ENCODE data around the gene DSTYK.
"Not testable (repeated sequence)": the region's sequence is repeated elsewhere in the genome, so short reads cannot be mapped to it uniquely, and the experiment has no call there.

DSTYK gene

GRCh38 chr1:205211839-205212536, 486 bp upstream of the DSTYK start:
- no peak for DNase-seq

- peak; percentile 61 for DNase-seq
Observed at GRCh38 chr1:205210756-205211168, 740 bp downstream of the DSTYK start.

GRCh38 chr1:205208811-205209210, 2.7 kb downstream of the DSTYK start:
- DNase-seq, result no peak

GRCh38 chr1:205205055-205205454, 6.4 kb downstream of the DSTYK start:
- DNase-seq, result no peak

GRCh38 chr1:205204552-205204951, 7.0 kb downstream of the DSTYK start:
- no peak for DNase-seq

- DNase-seq, result no peak
Observed at GRCh38 chr1:205199931-205200299, 11.6 kb downstream of the DSTYK start.

GRCh38 chr1:205199090-205199930, 12.2 kb downstream of the DSTYK start:
- DNase-seq, result no peak

GRCh38 chr1:205192287-205192686, 19.2 kb downstream of the DSTYK start:
- peak; percentile 23 for DNase-seq

- DNase-seq, result peak; percentile 89
Observed at GRCh38 chr1:205191622-205192021, 19.9 kb downstream of the DSTYK start.

GRCh38 chr1:205190845-205191577, 20.5 kb downstream of the DSTYK start:
- DNase-seq, result peak; percentile 58

- DNase-seq, result no peak
Observed at GRCh38 chr1:205189131-205189530, 22.4 kb downstream of the DSTYK start.

- no peak for DNase-seq
Observed at GRCh38 chr1:205188596-205188995, 22.9 kb downstream of the DSTYK start.

GRCh38 chr1:205188098-205188497, 23.4 kb downstream of the DSTYK start:
- DNase-seq, result no peak

- no peak for DNase-seq
Observed at GRCh38 chr1:205187420-205187819, 24.1 kb downstream of the DSTYK start.

GRCh38 chr1:205186191-205186590, 25.3 kb downstream of the DSTYK start:
- no peak for DNase-seq

GRCh38 chr1:205183676-205184335, 27.7 kb downstream of the DSTYK start:
- DNase-seq, result no peak

- DNase-seq, result no peak
Observed at GRCh38 chr1:205182930-205183329, 28.6 kb downstream of the DSTYK start.

- not testable (repeated sequence) for DNase-seq
Observed at GRCh38 chr1:205180331-205180730, 31.2 kb downstream of the DSTYK start.

GRCh38 chr1:205179842-205180241, 31.7 kb downstream of the DSTYK start:
- DNase-seq, result no peak

GRCh38 chr1:205172729-205173366, 38.7 kb downstream of the DSTYK start:
- DNase-seq, result no peak

GRCh38 chr1:205171369-205171768, 40.1 kb downstream of the DSTYK start:
- no peak for DNase-seq

- DNase-seq, result no peak
Observed at GRCh38 chr1:205170532-205171269, 40.8 kb downstream of the DSTYK start.
